ENCODE results near the gene PCDHGB4. TPM values are rescaled to one million over a fixed set of nuclear protein-coding genes. Genes with fewer than 3 reads are reported as not detected.

Gene PCDHGB4
- total and polyA plus RNA-seq, 2 of the 8 experiments (the other 6 are each of a cell fraction or from before 2014, with no cell fraction given): 8.0 to 9.1 TPM

GRCh38 chr5:141382469-141383294 is 4.8 kb upstream of the PCDHGB4 start, which contains the start of gene PCDHGA7:
Gene PCDHGA7 (plus strand): TSS chr5:141382742. CDS start chr5:141382900, 158 bp downstream.
- Histone ChIP-seq H3K27me3 (replicated peaks in 1 of 4; ENCODE audit: control insufficient read depth in 3 of 4, extremely low read depth in 1 of 4, insufficient read depth in 3 of 4, low read length in 3 of 4) (no peaks in the 10 kb centered on the region), H2AK5ac (ENCODE audit: low read depth, low read length) (no peak within 1 kb of the TSS), H3K4me3 (ENCODE audit: extremely low read depth in 1 of 4, insufficient read depth in 2 of 4, low read depth in 3 of 4, low read length in 4 of 4) (no peak within 1 kb of the TSS), H2BK5ac (ENCODE audit: low read depth, low read length) (no peak within 1 kb of the TSS), H3K9me3 (ENCODE audit: insufficient read depth in 2 of 2, low read depth in 1 of 2, low read length in 1 of 2) (peaks cover 22 to 26% of the 10 kb centered on the region in 2 experiments), H2BK12ac (ENCODE audit: low read depth, low read length) (no peak within 1 kb of the TSS), H3K14ac (ENCODE audit: insufficient read length) (no peak within 1 kb of the TSS), H4K5ac (ENCODE audit: insufficient read length, low read depth, low read length) (no peak within 1 kb of the TSS), H3K18ac (ENCODE audit: extremely low read depth, low read length) (no peak within 1 kb of the TSS), H3K23me2 (ENCODE audit: low read depth, low read length) (no peaks in the 10 kb centered on the region; the same call in 1 of the 2 replicates), H3K56ac (replicated peaks; ENCODE audit: insufficient read length, low read depth, low read length) (no peak within 1 kb of the TSS), H3K4me2 (ENCODE audit: insufficient read depth in 1 of 2, low read depth in 2 of 2, low read length in 2 of 2) (no peak within 1 kb of the TSS), H2BK15ac (ENCODE audit: low read length) (no peak within 1 kb of the TSS), H4K8ac (ENCODE audit: extremely low read depth, insufficient read depth, low read length) (no peak within 1 kb of the TSS; the same call in 1 of the 2 replicates), H3K4ac (replicated peaks; ENCODE audit: insufficient read length, low read depth, low read length) (no peak within 1 kb of the TSS), H4K20me1 (replicated peaks in 1 of 2; ENCODE audit: control insufficient read depth in 1 of 2, insufficient read depth in 2 of 2, low read length in 2 of 2) (no peaks in the 10 kb centered on the region), H3K27ac (ENCODE audit: low read depth, low read length) (no peak within 1 kb of the TSS), H4K91ac (replicated peaks; ENCODE audit: insufficient read length, low read length) (no peak within 1 kb of the TSS), H3K79me2 (ENCODE audit: control insufficient read depth in 1 of 2, insufficient read depth in 2 of 2, low read length in 2 of 2) (no peaks in the 10 kb centered on the region), H3K23ac (ENCODE audit: insufficient read length) (no peak within 1 kb of the TSS), H3K36me3 (ENCODE audit: control insufficient read depth in 2 of 4, insufficient read depth in 4 of 4, low read length in 3 of 4) (no peaks in the 10 kb centered on the region; a peak in 1 of 8 replicates), H2AFZ (ENCODE audit: low read length) (no peak within 1 kb of the TSS), H3K9ac (replicated peaks in 1 of 4; ENCODE audit: extremely low read depth in 1 of 4, low read depth in 3 of 4, low read length in 3 of 4) (no peak within 1 kb of the TSS), H3K79me1 (ENCODE audit: low read depth, low read length) (no peaks in the 10 kb centered on the region), H2BK20ac (ENCODE audit: low read length) (no peak within 1 kb of the TSS), H2BK120ac (replicated peaks; ENCODE audit: low read depth, low read length) (no peak within 1 kb of the TSS), H3K4me1 (replicated peaks in 1 of 4; ENCODE audit: control insufficient read depth in 3 of 4, insufficient read depth in 4 of 4, low read length in 3 of 4) (no peaks in the 10 kb centered on the region)
- 95% methylated on average over 37 of the region's 37 CpGs; no CpG with 5 or more reads in 1 of the 2 experiments for WGBS, 2 experiments (ENCODE audit: extremely low coverage in 1 of 2, insufficient coverage in 1 of 2, insufficient read length in 1 of 2, insufficient replicate concordance in 2 of 2, low coverage in 1 of 2, low lambda C conversion rate in 2 of 2, missing lambda C conversion rate in 1 of 2)
- DNase-seq (ENCODE audit: low read depth in 1 of 2, low spot score in 2 of 2): no peak
- CTCF ChIA-PET (ENCODE audit: partially characterized antibody): interaction anchor here (0.7 to 1.0 kb wide), 3 partner anchors 27 to 160 kb away, joined by 3 to 4 read pairs (median 3); partner anchors contain the start of gene PCDHB14
- POLR2A ChIA-PET (ENCODE audit: partially characterized antibody): no interaction called here
- no peak for TF ChIP-seq BACH1 (IDR thresholded peaks at IDR 0.05; ENCODE audit: low read length)
- TF ChIP-seq SIN3A (conservative IDR thresholded peaks at IDR 0.05 in 1 of 2, IDR thresholded peaks at IDR 0.05 in 1 of 2; ENCODE audit: low read depth in 1 of 2, low read length in 2 of 2): no peak
- no peak for TF ChIP-seq NRF1 (IDR thresholded peaks at IDR 0.05; ENCODE audit: low read depth, low read length)
- TF ChIP-seq KDM1A (IDR thresholded peaks at IDR 0.05; ENCODE audit: borderline replicate concordance, low read length): no peak
- TF ChIP-seq BCL11A (IDR thresholded peaks at IDR 0.05; ENCODE audit: low read depth in 2 of 2, low read length in 2 of 2): no peak
- TF ChIP-seq EGR1 (IDR thresholded peaks at IDR 0.05; ENCODE audit: borderline replicate concordance, low read depth, low read length): no peak
- no peak for TF ChIP-seq TBP (IDR thresholded peaks at IDR 0.05; ENCODE audit: low read depth, low read length)
- FAIRE-seq: no peak

All from H1 (cell line).